OCI-LY3 (cell line): ENCODE data around the gene OTOGL.

Experiments used
- EZH2phosphoT487 ChIP-seq: fragments of 200-600 bp; shearing (Covaris generic); IDR thresholded peaks from 2 replicates; pipeline ENCODE4 v1.6.1; 2018; ENCODE audit warnings: antibody characterized with exemption, mixed run types, low read depth
- TF ChIP-seq, protein P1 (sequence below): fragments of 200-600, 300-600 bp; sonication (generic); IDR thresholded peaks from 2 replicates; pipeline ENCODE4 v1.5.1; 2014; ENCODE audit warnings: antibody characterized with exemption, low read length, low read depth

DNA sequence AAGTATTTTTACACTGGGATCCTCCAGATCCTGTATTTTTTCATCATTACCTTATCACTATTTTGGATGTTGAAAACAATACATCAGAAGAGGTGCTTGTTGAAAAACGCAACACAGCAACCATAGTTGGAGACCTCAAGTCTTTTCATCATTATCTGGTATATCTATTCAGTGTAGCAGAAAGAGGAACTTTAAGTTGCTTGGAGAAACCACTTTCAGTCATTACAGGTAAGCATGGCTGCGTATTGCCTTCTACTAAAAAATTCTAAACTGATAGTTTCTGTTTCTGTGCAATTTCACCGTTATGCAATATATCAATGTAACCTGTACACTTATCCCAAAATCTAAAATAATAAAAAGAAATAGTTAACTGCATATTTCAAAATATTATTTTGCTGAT, 312.4 kb downstream of the OTOGL start:
- TF ChIP-seq EZH2phosphoT487, result no peak
- TF ChIP-seq, protein P1, sequence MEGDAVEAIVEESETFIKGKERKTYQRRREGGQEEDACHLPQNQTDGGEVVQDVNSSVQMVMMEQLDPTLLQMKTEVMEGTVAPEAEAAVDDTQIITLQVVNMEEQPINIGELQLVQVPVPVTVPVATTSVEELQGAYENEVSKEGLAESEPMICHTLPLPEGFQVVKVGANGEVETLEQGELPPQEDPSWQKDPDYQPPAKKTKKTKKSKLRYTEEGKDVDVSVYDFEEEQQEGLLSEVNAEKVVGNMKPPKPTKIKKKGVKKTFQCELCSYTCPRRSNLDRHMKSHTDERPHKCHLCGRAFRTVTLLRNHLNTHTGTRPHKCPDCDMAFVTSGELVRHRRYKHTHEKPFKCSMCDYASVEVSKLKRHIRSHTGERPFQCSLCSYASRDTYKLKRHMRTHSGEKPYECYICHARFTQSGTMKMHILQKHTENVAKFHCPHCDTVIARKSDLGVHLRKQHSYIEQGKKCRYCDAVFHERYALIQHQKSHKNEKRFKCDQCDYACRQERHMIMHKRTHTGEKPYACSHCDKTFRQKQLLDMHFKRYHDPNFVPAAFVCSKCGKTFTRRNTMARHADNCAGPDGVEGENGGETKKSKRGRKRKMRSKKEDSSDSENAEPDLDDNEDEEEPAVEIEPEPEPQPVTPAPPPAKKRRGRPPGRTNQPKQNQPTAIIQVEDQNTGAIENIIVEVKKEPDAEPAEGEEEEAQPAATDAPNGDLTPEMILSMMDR, result no peak
